Lung (tissue), 12 donors: Measurements from ENCODE around the gene UBB. TPM values are rescaled to one million over a fixed set of nuclear protein-coding genes. Genes with fewer than 3 reads are reported as not detected.

ENCODE experiments used
- ATAC-seq: fragments of 200-7000 bp; cut with Tn5 transposase; one replicate; pipeline ENCODE4 v1.9.1; 2020; ENCODE audit warnings: moderate number of reproducible peaks; ENCODE audit not compliant: insufficient read depth, low FRiP score
- DNase-seq, 3 donors: peaks; one replicate each; pipeline ENCODE4 v3.0.0-alpha.2; 2013 to 2017
- H3K27ac ChIP-seq, 2 donors: one replicate each; pipeline ENCODE4 v1.5.1; 2013; ENCODE audit warnings: mild to moderate bottlenecking in 2 of 2, moderate library complexity in 2 of 2, control low read depth in 1 of 2, inconsistent platforms in 1 of 2, low read depth in 1 of 2, low read length in 1 of 2
- H3K27me3 ChIP-seq, 3 donors: one replicate each; pipeline ENCODE4 v1.5.1; 2013; ENCODE audit warnings: low read length in 2 of 3; ENCODE audit not compliant: control insufficient read depth in 3 of 3, insufficient read depth in 3 of 3
- H3K36me3 ChIP-seq, 4 donors: one replicate each; pipeline ENCODE4 v1.5.1; 2013; ENCODE audit warnings: low read length in 4 of 4, mild to moderate bottlenecking in 1 of 4, moderate library complexity in 1 of 4; ENCODE audit not compliant: control insufficient read depth in 4 of 4, insufficient read depth in 4 of 4
- H3K4me1 ChIP-seq, 5 donors: one replicate each; pipeline ENCODE4 v1.5.1; 2013; ENCODE audit warnings: low read length in 5 of 5, mild to moderate bottlenecking in 2 of 5, moderate library complexity in 1 of 5; ENCODE audit not compliant: control insufficient read depth in 5 of 5, insufficient read depth in 5 of 5
- H3K4me3 ChIP-seq: one replicate; pipeline ENCODE4 v1.5.1; 2013; ENCODE audit warnings: mild to moderate bottlenecking, control low read depth, moderate library complexity
- H3K9ac ChIP-seq, 2 donors: one replicate each; pipeline ENCODE4 v1.5.1; 2013; ENCODE audit warnings: low read length in 2 of 2, control low read depth in 1 of 2; ENCODE audit not compliant: insufficient read depth in 1 of 2
- H3K9me3 ChIP-seq, 4 donors: one replicate each; pipeline ENCODE4 v1.5.1; 2013; ENCODE audit warnings: low read length in 3 of 4, mild to moderate bottlenecking in 1 of 4, moderate library complexity in 1 of 4; ENCODE audit not compliant: control insufficient read depth in 4 of 4, insufficient read depth in 3 of 4
- CTCF ChIP-seq: IDR thresholded peaks from 2 replicates; pipeline ENCODE4 v1.5.1; 2012; ENCODE audit warnings: mild to moderate bottlenecking; ENCODE audit errors: control extremely low read depth, extremely low read depth
- WGBS, 2 donors: extraction: QIAGEN DNeasy Blood & Tissue Kit; methylation state at CpG; one replicate each; pipeline ENCODE4 v1.1.7; 2013; 5-methylcytosine and 5-hydroxymethylcytosine counted together
- polyA plus RNA-seq, 2 donors: library from polyadenylated mRNA; stranded (reverse); fragments of 200-250 nt; gene quantifications; one replicate each; pipeline ENCODE4 v1.2.1, GENCODE V29; 2013
- total RNA-seq, 2 donors: library from RNA; depleted of rRNA in 1 of 2; stranded (reverse); fragments of >200 nt in 1 of 2; gene quantifications; one replicate each; pipeline ENCODE4 v1.2.1, GENCODE V29; 2014 to 2021
- donor health status: control.
- donor health status: control.
- donor health status: Bipolar disorder and iron deficiency.
- donor health status: healthy.
- donor health status: DM: yes; HTN: yes; CAD: no.

Gene UBB
- total and polyA plus RNA-seq, 4 donors: 602 to 1,870 (median 1,244) TPM

DNA sequence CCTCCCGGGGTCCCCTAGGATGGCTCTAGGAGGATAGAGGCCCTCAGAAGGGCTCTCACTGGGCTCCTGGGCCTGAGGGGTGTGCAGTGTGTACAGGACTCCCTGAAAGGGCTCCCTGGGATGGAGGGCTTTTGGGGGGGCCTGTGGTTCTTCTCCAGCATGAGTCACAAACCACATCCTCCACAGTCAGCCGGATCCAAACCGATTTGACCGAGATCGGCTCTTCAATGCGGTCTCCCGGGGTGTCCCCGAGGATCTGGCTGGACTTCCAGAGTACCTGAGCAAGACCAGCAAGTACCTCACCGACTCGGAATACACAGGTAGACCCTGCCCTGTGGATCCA is 39.0 kb downstream of the UBB start:
- Histone ChIP-seq H3K27me3 (no peaks in the 10 kb centered on the region), H3K27ac (peak overlapping the region in 1 of 2 donors; percentile 57), H3K36me3 (peaks cover 0 to 31% (median 0%) of the 10 kb centered on the region in 4 donors), H3K9ac (no peak overlapping the region), H3K4me1 (peaks cover 0 to 25% (median 6%) of the 10 kb centered on the region in 5 donors), H3K4me3 (no peak overlapping the region), H3K9me3 (no peaks in the 10 kb centered on the region)
- no peak for TF ChIP-seq CTCF
- WGBS, 2 donors: 45 to 66% methylated on average over 10 of the region's 10 CpGs
- DNase-seq (no peak), ATAC-seq (no peak)

DNA sequence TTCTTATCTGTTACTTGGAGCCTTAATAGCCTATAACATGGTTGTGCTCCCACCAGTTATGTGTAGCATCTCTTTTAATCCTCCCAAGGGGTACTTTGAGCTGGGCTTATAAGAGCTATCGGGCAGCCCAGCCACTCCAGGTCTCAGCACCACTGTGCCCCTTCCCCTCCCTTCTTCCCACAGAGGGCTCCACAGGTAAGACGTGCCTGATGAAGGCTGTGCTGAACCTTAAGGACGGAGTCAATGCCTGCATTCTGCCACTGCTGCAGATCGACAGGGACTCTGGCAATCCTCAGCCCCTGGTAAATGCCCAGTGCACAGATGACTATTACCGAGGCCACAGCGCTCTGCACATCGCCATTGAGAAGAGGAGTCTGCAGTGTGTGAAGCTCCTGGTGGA is 41.5 kb downstream of the UBB start:
- H3K4me1 ChIP-seq: peaks cover 0 to 20% (median 3%) of the 10 kb centered on the region in 5 donors
- H3K36me3 ChIP-seq: peaks cover 0 to 44% (median 0%) of the 10 kb centered on the region in 4 donors
- no peak for TF ChIP-seq CTCF
- WGBS, 2 donors: 93 to 96% methylated on average over 7 of the region's 7 CpGs
- no peaks in the 10 kb centered on the region for H3K9me3 ChIP-seq
- H3K4me3 ChIP-seq: no peak overlapping the region
- no peak for ATAC-seq
- H3K27ac ChIP-seq: no peak overlapping the region
- H3K27me3 ChIP-seq: no peaks in the 10 kb centered on the region
- no peak for DNase-seq
- no peak overlapping the region for H3K9ac ChIP-seq

GRCh38 chr17:16423226-16423872 is 42.5 kb downstream of the UBB start:
- Histone ChIP-seq H3K9me3 (no peaks in the 10 kb centered on the region), H3K9ac (no peak overlapping the region), H3K27me3 (no peaks in the 10 kb centered on the region), H3K36me3 (peaks cover 0 to 44% (median 0%) of the 10 kb centered on the region in 4 donors), H3K4me1 (peaks cover 0 to 20% (median 8%) of the 10 kb centered on the region in 5 donors), H3K4me3 (no peak overlapping the region), H3K27ac (no peak overlapping the region)
- no peak for ATAC-seq
- 91 to 92% methylated on average over 10 of the region's 10 CpGs for WGBS, 2 donors
- DNase-seq: no peak
- TF ChIP-seq CTCF: no peak

GRCh38 chr17:16425202-16425601 is 44.3 kb downstream of the UBB start:
- 71 to 89% methylated on average over 6 of the region's 6 CpGs for WGBS, 2 donors
- DNase-seq: no peak
- no peak for ATAC-seq
- peaks cover 0 to 14% (median under 1%) of the 10 kb centered on the region in 5 donors for H3K4me1 ChIP-seq
- no peak overlapping the region for H3K9ac ChIP-seq
- H3K9me3 ChIP-seq: no peaks in the 10 kb centered on the region
- TF ChIP-seq CTCF: no peak
- no peaks in the 10 kb centered on the region for H3K27me3 ChIP-seq
- H3K4me3 ChIP-seq: no peak overlapping the region
- H3K36me3 ChIP-seq: peaks cover 0 to 47% (median 0%) of the 10 kb centered on the region in 4 donors
- no peak overlapping the region for H3K27ac ChIP-seq
